K562 (cell line): ENCODE data around the gene CDKN1C. TPM values are rescaled to one million over a fixed set of nuclear protein-coding genes. Genes with fewer than 3 reads are reported as not detected.
A peak's percentile ranks its signal among the peaks of the same experiment; 100 is the strongest.

ENCODE experiments used
- E2F8 ChIP-seq: fragments of 450-650 bp; IDR thresholded peaks from 2 replicates; pipeline ENCODE4 v1.7.1; 2018; ENCODE audit warnings: mild to moderate bottlenecking, low read depth; ENCODE audit not compliant: partially characterized antibody
- GTF2B ChIP-seq: IDR thresholded peaks from 2 replicates; pipeline ENCODE4 v1.6.1; 2011; ENCODE audit not compliant: insufficient read length; ENCODE audit errors: extremely low read depth
- HCFC1 ChIP-seq: IDR thresholded peaks from 2 replicates; pipeline ENCODE4 v1.6.1; 2012; ENCODE audit warnings: low read depth, low read length, improper control_type of control experiment
- HDAC6 ChIP-seq: IDR thresholded peaks from 2 replicates; pipeline ENCODE4 v1.6.1; 2012; ENCODE audit warnings: low read depth, mild to moderate bottlenecking, control low read depth, inconsistent platforms, low read length, moderate library complexity
- ID3 ChIP-seq, 2 experiments: fragments of 250-450 bp in 1 of 2; fragments of 450-650 bp in 1 of 2; sonication (Bioruptor Pico) in 1 of 2; IDR thresholded peaks; 2 replicates each; pipeline versions ENCODE4 v1.6.1 to v1.8.0; 2016 to 2021; ENCODE audit warnings: mild to moderate bottlenecking in 2 of 2, moderate library complexity in 2 of 2, missing compliant biosample characterization in 1 of 2, missing genetic modification characterization in 1 of 2
- MBD1 ChIP-seq: fragments of 250-450 bp; sonication (Bioruptor Pico); IDR thresholded peaks from 2 replicates; pipeline ENCODE4 v1.8.0; 2022; ENCODE audit warnings: inconsistent platforms
- MEF2A ChIP-seq: IDR thresholded peaks from 2 replicates; pipeline ENCODE4 v1.6.1; 2011; ENCODE audit warnings: low read depth, mild to moderate bottlenecking, low read length, moderate library complexity; ENCODE audit not compliant: control insufficient read depth
- NCOA1 ChIP-seq: fragments of 450-650 bp; IDR thresholded peaks from 2 replicates; pipeline ENCODE4 v1.6.1; 2016; ENCODE audit warnings: low read depth
- NCOA2 ChIP-seq, 2 experiments: fragments of 450-650 bp; IDR thresholded peaks; 2 replicates each; pipeline ENCODE4 v1.6.1; 2018; ENCODE audit warnings: mild to moderate bottlenecking in 2 of 2, moderate library complexity in 1 of 2; ENCODE audit not compliant: partially characterized antibody in 2 of 2
- PKNOX1 ChIP-seq: fragments of 450-650 bp; IDR thresholded peaks from 2 replicates; pipeline ENCODE4 v1.6.1; 2016
- TRIM24 ChIP-seq, 2 experiments: fragments of 450-650 bp; IDR thresholded peaks; 2 replicates each; pipeline ENCODE4 v1.6.1; 2016
- polyA plus RNA-seq, 8 experiments: library from polyadenylated mRNA; depleted of rRNA in 4 of 8; stranded (reverse) in 5 of 8; unstranded in 3 of 8; fragments of >200 nt; fragmentation: Nextera tagmentation in 2 of 8; fragmentation: Illumina TruSeq in 1 of 8; extraction: Ambion mirVana in 2 of 8; extraction: Trizol in 1 of 8; gene quantifications; 2 replicates each; pipeline versions ENCODE4 v1.2.1 to v1.2.3, GENCODE V29; 2011 to 2014; ENCODE audit warnings: inconsistent platforms in 1 of 8, missing spikeins in 1 of 8
- total RNA-seq, 7 experiments: library from RNA; depleted of rRNA in 6 of 7; stranded (reverse); fragments of >200 nt in 6 of 7; fragmentation: Illumina TruSeq in 2 of 7; extraction: Trizol in 2 of 7; gene quantifications; 2 replicates each; pipeline versions ENCODE4 v1.2.1 to v1.2.3, GENCODE V29; 2011 to 2021; ENCODE audit warnings: low replicate concordance in 1 of 7
- TF ChIP-seq, protein P1 (sequence below): fragments of 450-650 bp; formaldehyde crosslinking; conservative IDR thresholded peaks from 2 replicates; pipeline ENCODE4 v1.4.0; 2022; ENCODE audit warnings: mild to moderate bottlenecking, missing genetic modification characterization
- TF ChIP-seq, protein P2 (sequence below): sonication (generic); formaldehyde crosslinking; IDR thresholded peaks from 2 replicates; pipeline ENCODE4 v1.8.0; 2022; ENCODE audit warnings: missing genetic modification reagents, mild to moderate bottlenecking, moderate library complexity, borderline replicate concordance

Gene CDKN1C
- total and polyA plus RNA-seq, 9 of the 15 experiments (the other 6 are each of a cell fraction or from before 2014, with no cell fraction given), result 2.8 to 21.1 (median 9.3) TPM

GRCh38 chr11:2898366-2899079, 12.9 kb upstream of the CDKN1C start (continued):
- TF ChIP-seq MBD1, result no peak
- no peak for TF ChIP-seq HCFC1
- no peak for TF ChIP-seq NCOA1
- no peak for TF ChIP-seq NCOA2 (IDR thresholded peaks at IDR 0.05; ENCODE audit: partially characterized antibody in 2 of 2)
- no peak for TF ChIP-seq ID3 (CRISPR knock-in tag; IDR thresholded peaks at IDR 0.05)
- TF ChIP-seq ID3 (tag; IDR thresholded peaks at IDR 0.05), result no peak
- TF ChIP-seq HDAC6, result no peak
- TF ChIP-seq PKNOX1, result no peak
- TF ChIP-seq MEF2A, result no peak
- TF ChIP-seq E2F8, result no peak
- TF ChIP-seq, protein P1, sequence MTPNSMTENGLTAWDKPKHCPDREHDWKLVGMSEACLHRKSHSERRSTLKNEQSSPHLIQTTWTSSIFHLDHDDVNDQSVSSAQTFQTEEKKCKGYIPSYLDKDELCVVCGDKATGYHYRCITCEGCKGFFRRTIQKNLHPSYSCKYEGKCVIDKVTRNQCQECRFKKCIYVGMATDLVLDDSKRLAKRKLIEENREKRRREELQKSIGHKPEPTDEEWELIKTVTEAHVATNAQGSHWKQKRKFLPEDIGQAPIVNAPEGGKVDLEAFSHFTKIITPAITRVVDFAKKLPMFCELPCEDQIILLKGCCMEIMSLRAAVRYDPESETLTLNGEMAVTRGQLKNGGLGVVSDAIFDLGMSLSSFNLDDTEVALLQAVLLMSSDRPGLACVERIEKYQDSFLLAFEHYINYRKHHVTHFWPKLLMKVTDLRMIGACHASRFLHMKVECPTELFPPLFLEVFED (CRISPR knock-in tag), result no peak
- TF ChIP-seq GTF2B, result no peak
- TF ChIP-seq, protein P2, sequence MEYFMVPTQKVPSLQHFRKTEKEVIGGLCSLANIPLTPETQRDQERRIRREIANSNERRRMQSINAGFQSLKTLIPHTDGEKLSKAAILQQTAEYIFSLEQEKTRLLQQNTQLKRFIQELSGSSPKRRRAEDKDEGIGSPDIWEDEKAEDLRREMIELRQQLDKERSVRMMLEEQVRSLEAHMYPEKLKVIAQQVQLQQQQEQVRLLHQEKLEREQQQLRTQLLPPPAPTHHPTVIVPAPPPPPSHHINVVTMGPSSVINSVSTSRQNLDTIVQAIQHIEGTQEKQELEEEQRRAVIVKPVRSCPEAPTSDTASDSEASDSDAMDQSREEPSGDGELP (CRISPR knock-in tag), result peak; percentile 90
- TF ChIP-seq TRIM24 (IDR thresholded peaks at IDR 0.05), result peak; percentile 39 to 41; a peak in 1 of 4 replicates
